IMR-90 (cell line): Measurements from ENCODE around the gene EZR. TPM values are rescaled to one million over a fixed set of nuclear protein-coding genes. Genes with fewer than 3 reads are reported as not detected.

Source experiments
- ATAC-seq: fragments of 200-7000 bp; cut with Tn5 transposase; 2 replicates; pipeline ENCODE4 v1.9.1; 2020; ENCODE audit warnings: low read depth, mild to moderate bottlenecking, moderate library complexity
- BruUV-seq: library from RNA; stranded (reverse); fragments of 400-500 nt; replicated peaks from 2 replicates; lab custom pipeline; 2021; lab: Mats Ljungman, UMichigan
- CTCF ChIA-PET: fragments of 300-600 bp; formaldehyde crosslinking; extraction: SDS; loops from one replicate; lab custom pipeline; 2021; ENCODE audit warnings: antibody characterized with exemption; lab: Yijun Ruan, JAX
- POLR2A ChIA-PET: fragments of 300-600 bp; sonication (Branson Sonifier 250); formaldehyde crosslinking; loops from one replicate; lab custom pipeline; 2022; ENCODE audit warnings: antibody characterized with exemption; ENCODE audit not compliant: unreplicated experiment; lab: Charles Lee
- DNase-seq: peaks from one replicate; pipeline ENCODE4 v3.0.0; 2013
- H2AFZ ChIP-seq: replicated peaks from 2 replicates; pipeline ENCODE3; 2013; ENCODE audit warnings: low read length, mild to moderate bottlenecking; ENCODE audit not compliant: poor library complexity
- H2AK5ac ChIP-seq: 2 replicates; pipeline ENCODE4 v1.6.1; 2013; ENCODE audit warnings: low read depth, low read length, inconsistent platforms
- H2AK9ac ChIP-seq: replicated peaks from 2 replicates; pipeline ENCODE3; 2013; ENCODE audit warnings: mild to moderate bottlenecking, low read depth, low read length, moderate library complexity; ENCODE audit not compliant: poor library complexity
- H2BK120ac ChIP-seq: 2 replicates; pipeline ENCODE4 v1.6.1; 2013; ENCODE audit warnings: low read depth, low read length, inconsistent platforms
- H2BK15ac ChIP-seq: 3 replicates; pipeline ENCODE4 v1.6.1; 2013; ENCODE audit warnings: low read depth, low read length, inconsistent platforms
- H2BK20ac ChIP-seq: 2 replicates; pipeline ENCODE4 v1.6.1; 2013; ENCODE audit warnings: low read depth, mild to moderate bottlenecking, inconsistent platforms, low read length, moderate library complexity
- H2BK5ac ChIP-seq: 2 replicates; pipeline ENCODE4 v1.6.1; 2013; ENCODE audit warnings: mild to moderate bottlenecking, low read depth, low read length, inconsistent platforms; ENCODE audit not compliant: poor library complexity, severe bottlenecking
- H3K14ac ChIP-seq: replicated peaks from 2 replicates; pipeline ENCODE4 v1.6.1; 2013; ENCODE audit warnings: low read depth, low read length, inconsistent platforms
- H3K18ac ChIP-seq: 2 replicates; pipeline ENCODE4 v1.6.1; 2013; ENCODE audit warnings: low read depth, low read length, control low read depth
- H3K23ac ChIP-seq: 2 replicates; pipeline ENCODE4 v1.6.1; 2013; ENCODE audit warnings: low read depth, low read length, inconsistent platforms
- H3K27ac ChIP-seq: 2 replicates; pipeline ENCODE4 v1.5.1; 2013; ENCODE audit warnings: mild to moderate bottlenecking, control low read depth, low read length; ENCODE audit not compliant: insufficient read depth
- H3K27me3 ChIP-seq: 2 replicates; pipeline ENCODE4 v1.6.1; 2013; ENCODE audit warnings: low read length; ENCODE audit not compliant: control insufficient read depth, insufficient read depth
- H3K36me3 ChIP-seq: 2 replicates; pipeline ENCODE4 v1.6.1; 2013; ENCODE audit warnings: low read length, mixed read lengths; ENCODE audit not compliant: control insufficient read depth, insufficient read depth
- H3K4ac ChIP-seq: 2 replicates; pipeline ENCODE4 v1.6.1; 2013; ENCODE audit warnings: low read depth, low read length, inconsistent platforms
- H3K4me1 ChIP-seq: 2 replicates; pipeline ENCODE4 v1.6.1; 2013; ENCODE audit warnings: low read length, mixed read lengths; ENCODE audit not compliant: control insufficient read depth, insufficient read depth
- H3K4me2 ChIP-seq: 2 replicates; pipeline ENCODE4 v1.6.1; 2013; ENCODE audit warnings: low read depth, mild to moderate bottlenecking, control low read depth, low read length, moderate library complexity
- H3K4me3 ChIP-seq: 2 replicates; pipeline ENCODE4 v1.5.1; 2013; ENCODE audit warnings: low read depth, mild to moderate bottlenecking, control low read depth, low read length, moderate library complexity; ENCODE audit not compliant: insufficient read depth
- H3K56ac ChIP-seq: 2 replicates; pipeline ENCODE4 v1.6.1; 2013; ENCODE audit warnings: low read length, inconsistent platforms; ENCODE audit not compliant: insufficient read depth; ENCODE audit errors: extremely low read depth
- H3K79me1 ChIP-seq, 2 experiments: 2 replicates each; pipeline ENCODE4 v1.6.1; 2013; ENCODE audit warnings: low read length in 2 of 2, inconsistent platforms in 1 of 2, low read depth in 1 of 2
- H3K9ac ChIP-seq: 2 replicates; pipeline ENCODE4 v1.6.1; 2013; ENCODE audit warnings: low read depth, low read length, control low read depth
- H3K9me1 ChIP-seq: 2 replicates; pipeline ENCODE4 v1.6.1; 2013; ENCODE audit warnings: low read length, inconsistent platforms; ENCODE audit not compliant: insufficient read depth
- H3K9me3 ChIP-seq: 2 replicates; pipeline ENCODE4 v1.6.1; 2013; ENCODE audit warnings: low read length; ENCODE audit not compliant: control insufficient read depth, insufficient read depth
- H4K20me1 ChIP-seq: 2 replicates; pipeline ENCODE4 v1.6.1; 2013; ENCODE audit warnings: low read length, inconsistent platforms; ENCODE audit not compliant: insufficient read depth
- H4K5ac ChIP-seq: 2 replicates; pipeline ENCODE4 v1.6.1; 2013; ENCODE audit warnings: mild to moderate bottlenecking, low read depth, low read length, control low read depth
- H4K8ac ChIP-seq, 2 experiments: 2 replicates each; pipeline ENCODE4 v1.6.1; 2013; ENCODE audit warnings: low read depth in 2 of 2, low read length in 2 of 2, control low read depth in 1 of 2, inconsistent platforms in 1 of 2
- H4K91ac ChIP-seq: 2 replicates; pipeline ENCODE4 v1.6.1; 2013; ENCODE audit warnings: low read depth, low read length, inconsistent platforms; ENCODE audit not compliant: insufficient read depth
- BHLHE40 ChIP-seq: fragments of 150-350 bp; IDR thresholded peaks from 2 replicates; pipeline ENCODE4 v1.6.1; 2016; ENCODE audit warnings: mild to moderate bottlenecking, low read depth, low read length
- CEBPB ChIP-seq: IDR thresholded peaks from 2 replicates; pipeline ENCODE4 v1.6.1; 2012; ENCODE audit warnings: low read depth, low read length, improper control_type of control experiment
- FOS ChIP-seq: fragments of 150-350 bp; IDR thresholded peaks from 2 replicates; pipeline ENCODE4 v1.6.1; 2016; ENCODE audit warnings: low read depth, low read length
- MAZ ChIP-seq: IDR thresholded peaks from 2 replicates; pipeline ENCODE4 v1.6.1; 2012; ENCODE audit warnings: low read depth, mild to moderate bottlenecking, low read length, improper control_type of control experiment, moderate library complexity, borderline replicate concordance
- NFE2L2 ChIP-seq: fragments of 150-350 bp; IDR thresholded peaks from 2 replicates; pipeline ENCODE4 v1.6.1; 2016; ENCODE audit warnings: low read depth, mild to moderate bottlenecking, low read length
- POLR2A ChIP-seq: IDR thresholded peaks from 2 replicates; pipeline ENCODE4 v1.6.1; 2012; ENCODE audit warnings: mild to moderate bottlenecking, low read depth, low read length
- RAD21 ChIP-seq: IDR thresholded peaks from 2 replicates; pipeline ENCODE4 v1.6.1; 2012; ENCODE audit warnings: low read length, improper control_type of control experiment
- RCOR1 ChIP-seq: IDR thresholded peaks from 2 replicates; pipeline ENCODE4 v1.6.1; 2012; ENCODE audit warnings: mild to moderate bottlenecking, low read length, improper control_type of control experiment; ENCODE audit not compliant: insufficient replicate concordance
- RFX5 ChIP-seq: IDR thresholded peaks from 2 replicates; pipeline ENCODE4 v1.8.0; 2012; ENCODE audit warnings: low read depth, mild to moderate bottlenecking, low read length, moderate library complexity
- USF2 ChIP-seq: fragments of 150-350 bp; IDR thresholded peaks from 2 replicates; pipeline ENCODE4 v1.6.1; 2017; ENCODE audit warnings: mild to moderate bottlenecking, antibody characterized with exemption, low read length, low read depth
- WGBS, 2 experiments: methylation state at CpG; one replicate each; pipeline versions ENCODE4 v1.1.5 to v1.1.7; 2013; ENCODE audit warnings: missing lambda C conversion rate in 2 of 2; ENCODE audit not compliant: insufficient read length in 1 of 2; ENCODE audit errors: extremely low coverage in 2 of 2; 5-methylcytosine and 5-hydroxymethylcytosine counted together
- dilution Hi-C: fragments of 300-500 bp; cut with HindIII; formaldehyde crosslinking; loops from one replicate; pipeline ENCODE4 v1.14.3; 2018; ENCODE audit warnings: low sequenced_read_pairs; ENCODE audit not compliant: unreplicated experiment
- in situ Hi-C: fragments of 300-500 bp; cut with MboI; formaldehyde crosslinking; loops from 3 replicates; pipeline ENCODE4 v1.14.3; 2019; ENCODE audit warnings: low sequenced_read_pairs, inconsistent platforms, mixed read lengths
- intact Hi-C: fragments of 100-400 bp; cut with micrococcal nuclease; formaldehyde crosslinking; loops from 2 replicates; pipeline ENCODE4 v1.10.0; 2022
- polyA plus RNA-seq, 3 experiments: library from polyadenylated mRNA; depleted of rRNA; stranded (reverse); fragments of >200 nt; gene quantifications; 2 replicates each; pipeline ENCODE4 v1.2.3, GENCODE V29; 2012; ENCODE audit warnings: low replicate concordance in 1 of 3
- total RNA-seq: library from RNA; depleted of rRNA; stranded (reverse); fragments of >200 nt; gene quantifications from 2 replicates; pipeline ENCODE4 v1.2.3, GENCODE V29; 2012

Gene EZR
- total and polyA plus RNA-seq, 2 of the 4 experiments (the other 2 are of a cell fraction), result 83.8 to 145 TPM

DNA sequence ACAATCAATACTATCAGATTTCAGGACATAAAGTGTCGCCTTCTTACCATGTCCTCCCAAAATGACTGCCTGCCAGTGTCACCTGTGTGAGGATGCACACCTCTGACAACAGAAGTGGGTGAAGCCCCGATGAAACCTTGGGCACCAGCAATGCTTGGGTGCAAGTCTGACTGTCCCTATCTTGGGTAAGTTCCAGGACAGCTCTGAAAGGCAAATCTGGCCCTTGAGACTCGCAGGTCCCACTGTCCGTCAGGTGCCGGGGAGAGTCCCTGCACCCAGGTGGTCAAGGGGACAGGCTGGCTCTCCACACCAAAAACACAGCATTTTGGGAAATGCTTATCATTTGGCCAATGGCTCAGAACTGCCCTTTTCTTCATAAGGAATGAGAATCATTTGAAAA, 43.3 kb downstream of the EZR start:
- Histone ChIP-seq H2BK120ac (no peak overlapping the region), H2AK5ac (no peak overlapping the region), H3K56ac (no peak overlapping the region), H3K14ac (no peak overlapping the region), H3K23ac (no peak overlapping the region), H3K4me2 (no peak overlapping the region), H2AFZ (no peak overlapping the region), H2BK20ac (no peak overlapping the region), H3K4me1 (no peaks in the 10 kb centered on the region), H3K9me3 (no peaks in the 10 kb centered on the region), H4K5ac (no peak overlapping the region), H4K91ac (no peak overlapping the region), H3K4me3 (no peak overlapping the region), H3K36me3 (peaks cover 39% of the 10 kb centered on the region), H3K27me3 (no peaks in the 10 kb centered on the region), H3K27ac (no peak overlapping the region), H3K4ac (no peak overlapping the region), H3K18ac (no peak overlapping the region), H2AK9ac (no peak overlapping the region), H4K20me1 (no peaks in the 10 kb centered on the region), H3K9me1 (peaks cover 5% of the 10 kb centered on the region; the same call in 1 of the 2 replicates), H2BK15ac (no peak overlapping the region), H3K9ac (no peak overlapping the region), H4K8ac (no peak overlapping the region), H2BK5ac (no peak overlapping the region), H3K79me1 (peaks cover 19 to 26% of the 10 kb centered on the region in 2 experiments)
- in situ Hi-C loops, result no loop called here
- DNase-seq (no peak), ATAC-seq (no peak)
- 100% methylated on average over 2 of the region's 5 CpGs; no CpG with 5 or more reads in 1 of the 2 experiments for WGBS, 2 experiments
- dilution Hi-C loops, result no loop called here
- intact Hi-C loops, result no loop called here
- BruUV-seq, result no TSS peak
- POLR2A ChIA-PET, result no interaction called here
- CTCF ChIA-PET, result no interaction called here
- TF ChIP-seq BHLHE40, result no peak
- TF ChIP-seq RAD21, result no peak
- no peak for TF ChIP-seq RFX5
- TF ChIP-seq RCOR1, result no peak
- no peak for TF ChIP-seq USF2
- no peak for TF ChIP-seq NFE2L2
- TF ChIP-seq FOS, result no peak
- TF ChIP-seq MAZ, result no peak
- TF ChIP-seq POLR2A, result no peak
- TF ChIP-seq CEBPB, result no peak
